ENCODE results near the gene POLR3K. TPM values are rescaled to one million over a fixed set of nuclear protein-coding genes. Genes with fewer than 3 reads are reported as not detected.
A peak's percentile ranks its signal among the peaks of the same experiment; 100 is the strongest.

POLR3K gene
- total RNA-seq, 4 donors from 2014 or later: 2.0 to 2.8 (median 2.7) TPM

DNA sequence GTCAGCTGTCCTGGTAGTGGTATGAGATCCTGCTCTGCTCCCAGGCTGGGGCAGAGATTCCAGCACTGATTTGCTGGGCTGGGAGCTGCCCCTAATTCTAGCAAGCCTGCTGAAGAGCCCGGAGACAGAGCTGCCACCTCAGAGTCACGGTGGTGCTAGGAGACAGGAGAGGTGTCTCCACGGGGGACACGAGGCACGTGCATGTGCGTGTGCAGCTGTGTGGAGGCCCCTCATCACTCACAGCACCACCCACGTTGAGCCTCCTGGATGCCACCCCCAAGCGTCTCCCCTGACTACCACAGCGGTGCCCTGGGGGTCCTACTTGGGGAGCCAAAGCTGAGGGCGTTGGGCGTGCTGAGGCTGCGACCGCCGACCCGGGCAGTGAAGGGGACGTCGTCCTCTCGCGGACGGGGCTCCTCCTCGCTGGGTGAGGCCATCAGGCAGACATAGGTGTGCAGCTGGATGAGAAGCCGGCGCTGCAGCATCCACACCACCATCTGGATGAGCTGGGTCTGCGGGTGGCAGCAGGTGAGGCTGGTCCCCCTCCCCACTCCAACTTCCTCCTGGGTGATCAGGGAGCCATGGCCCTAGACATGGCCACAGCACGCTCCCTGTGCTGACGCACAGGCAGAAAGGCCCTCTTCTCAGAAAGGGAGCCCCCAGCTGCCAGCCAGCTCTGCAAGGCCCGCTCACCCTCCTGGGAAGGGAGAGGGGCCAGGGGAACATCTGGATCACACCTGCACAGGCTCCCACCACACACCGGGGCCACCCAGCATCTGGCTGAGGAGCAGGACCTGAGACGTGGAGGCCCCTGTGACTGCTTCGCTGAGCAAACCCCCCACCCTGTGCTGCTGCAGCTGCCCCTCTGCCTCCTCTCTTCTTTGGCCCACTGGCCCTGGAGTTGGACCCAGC is 36.2 kb upstream of the POLR3K start:
- 89% methylated on average over 17 of the region's 30 CpGs for whole genome bisulfite sequencing
- Histone ChIP-seq H3K36me3 (peaks cover 70% of the 10 kb centered on the region), H3K9me3 (no peaks in the 10 kb centered on the region), H3K27me3 (no peaks in the 10 kb centered on the region), H3K4me1 (peaks cover 24% of the 10 kb centered on the region), H3K4me3 (no peak overlapping the region), H3K27ac (no peak overlapping the region)
- TF ChIP-seq EP300 (IDR thresholded peaks at IDR 0.05) (no peak), POLR2A (IDR thresholded peaks at IDR 0.05) (no peak), POLR2AphosphoS5 (IDR thresholded peaks at IDR 0.05) (no peak)
- TF ChIP-seq, protein P1, sequence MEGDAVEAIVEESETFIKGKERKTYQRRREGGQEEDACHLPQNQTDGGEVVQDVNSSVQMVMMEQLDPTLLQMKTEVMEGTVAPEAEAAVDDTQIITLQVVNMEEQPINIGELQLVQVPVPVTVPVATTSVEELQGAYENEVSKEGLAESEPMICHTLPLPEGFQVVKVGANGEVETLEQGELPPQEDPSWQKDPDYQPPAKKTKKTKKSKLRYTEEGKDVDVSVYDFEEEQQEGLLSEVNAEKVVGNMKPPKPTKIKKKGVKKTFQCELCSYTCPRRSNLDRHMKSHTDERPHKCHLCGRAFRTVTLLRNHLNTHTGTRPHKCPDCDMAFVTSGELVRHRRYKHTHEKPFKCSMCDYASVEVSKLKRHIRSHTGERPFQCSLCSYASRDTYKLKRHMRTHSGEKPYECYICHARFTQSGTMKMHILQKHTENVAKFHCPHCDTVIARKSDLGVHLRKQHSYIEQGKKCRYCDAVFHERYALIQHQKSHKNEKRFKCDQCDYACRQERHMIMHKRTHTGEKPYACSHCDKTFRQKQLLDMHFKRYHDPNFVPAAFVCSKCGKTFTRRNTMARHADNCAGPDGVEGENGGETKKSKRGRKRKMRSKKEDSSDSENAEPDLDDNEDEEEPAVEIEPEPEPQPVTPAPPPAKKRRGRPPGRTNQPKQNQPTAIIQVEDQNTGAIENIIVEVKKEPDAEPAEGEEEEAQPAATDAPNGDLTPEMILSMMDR (IDR thresholded peaks at IDR 0.05): no peak
- DNase-seq (ENCODE audit: low spot score in 2 of 2): peak in 1 of 2 donors; percentile 58

DNA sequence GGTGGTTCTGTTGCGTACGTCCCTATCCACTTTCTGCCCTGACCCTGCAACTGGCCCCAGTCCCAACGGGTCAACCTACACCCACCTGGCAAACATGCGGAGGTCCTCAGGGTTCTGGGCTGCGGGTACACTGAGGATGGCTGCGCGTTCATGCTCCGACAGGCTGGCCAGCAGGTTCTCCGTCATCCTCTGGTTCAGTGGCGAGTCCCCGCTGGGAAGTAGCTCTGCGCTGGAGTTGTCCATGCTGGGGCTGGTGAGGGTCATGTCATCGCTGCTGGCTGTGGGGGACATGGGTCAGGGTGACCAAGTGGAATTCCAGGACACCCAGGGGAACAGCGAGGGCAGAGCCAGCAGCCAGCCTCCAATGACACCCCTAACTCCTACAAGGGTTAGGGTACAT is 35.2 kb upstream of the POLR3K start:
- no peaks in the 10 kb centered on the region for H3K27me3 ChIP-seq
- peaks cover 75% of the 10 kb centered on the region for H3K36me3 ChIP-seq
- H3K9me3 ChIP-seq: no peaks in the 10 kb centered on the region
- H3K4me3 ChIP-seq: no peak overlapping the region
- no CpG with 5 or more reads among the region's 14 CpGs for WGBS
- no peak overlapping the region for H3K27ac ChIP-seq
- DNase-seq (ENCODE audit: low spot score in 2 of 2): no peak
- peaks cover 33% of the 10 kb centered on the region for H3K4me1 ChIP-seq
- no peak for TF ChIP-seq EP300 (IDR thresholded peaks at IDR 0.05)

DNA sequence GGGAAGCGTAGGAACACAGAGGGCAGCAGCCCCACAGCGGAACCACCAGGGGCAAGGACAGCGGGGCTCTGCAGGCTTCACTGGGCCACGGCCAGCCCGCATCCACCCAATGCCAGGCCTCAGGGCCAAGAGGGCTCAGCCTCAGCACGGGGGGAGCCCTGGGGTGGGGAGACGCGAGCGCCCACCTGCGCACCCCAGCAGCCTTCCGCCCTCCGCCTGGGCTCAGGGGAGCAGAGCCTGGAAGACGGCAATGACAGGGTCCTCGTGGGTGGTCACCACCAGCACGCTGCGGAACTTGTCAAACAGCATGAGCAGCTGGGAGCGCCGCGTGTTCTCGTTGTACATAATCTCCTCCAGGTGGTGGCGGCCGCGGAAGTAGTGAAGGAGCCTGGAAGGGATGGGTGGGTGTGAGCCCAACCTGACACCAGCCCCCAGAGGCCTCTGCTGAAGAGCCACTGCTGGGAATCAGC is 33.1 kb upstream of the POLR3K start:
- Histone ChIP-seq H3K36me3 (peaks cover 74% of the 10 kb centered on the region), H3K27me3 (no peaks in the 10 kb centered on the region), H3K4me1 (peaks cover 28% of the 10 kb centered on the region), H3K9me3 (no peaks in the 10 kb centered on the region), H3K27ac (no peak overlapping the region), H3K4me3 (no peak overlapping the region)
- WGBS: 95% methylated on average over 15 of the region's 23 CpGs
- no peak for DNase-seq (ENCODE audit: low spot score in 2 of 2)
- no peak for TF ChIP-seq POLR2AphosphoS5 (IDR thresholded peaks at IDR 0.05)
- TF ChIP-seq, protein P1 (IDR thresholded peaks at IDR 0.05): no peak
- no peak for TF ChIP-seq EP300 (IDR thresholded peaks at IDR 0.05)
- TF ChIP-seq POLR2A (IDR thresholded peaks at IDR 0.05): no peak

DNA sequence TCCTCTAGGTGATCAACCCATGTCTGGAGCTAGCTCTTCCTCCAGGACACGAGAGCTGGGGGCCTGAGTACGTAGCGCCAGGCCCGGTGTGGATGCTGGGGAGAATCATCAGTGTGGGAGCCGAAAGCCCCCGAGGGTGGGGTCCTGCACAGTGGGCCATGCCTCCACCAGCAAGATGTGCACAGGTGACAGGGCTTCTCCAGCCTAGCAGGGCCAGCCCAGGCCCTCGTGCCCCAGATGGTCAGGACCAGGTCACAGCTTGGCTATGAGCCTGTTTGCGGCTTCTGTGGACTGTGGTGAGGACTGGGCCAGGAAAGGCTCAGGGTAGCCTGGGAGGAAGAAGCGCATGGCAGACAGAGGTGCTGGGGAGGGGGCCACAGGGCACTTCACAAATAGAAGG is 32.5 kb upstream of the POLR3K start:
- H3K4me3 ChIP-seq: no peak overlapping the region
- peaks cover 78% of the 10 kb centered on the region for H3K36me3 ChIP-seq
- DNase-seq (ENCODE audit: low spot score in 2 of 2): no peak
- WGBS: 82% methylated on average over 9 of the region's 9 CpGs
- H3K27me3 ChIP-seq: no peaks in the 10 kb centered on the region
- no peak overlapping the region for H3K27ac ChIP-seq
- peaks cover 25% of the 10 kb centered on the region for H3K4me1 ChIP-seq
- TF ChIP-seq EP300 (IDR thresholded peaks at IDR 0.05) (no peak), POLR2AphosphoS5 (IDR thresholded peaks at IDR 0.05) (no peak), POLR2A (IDR thresholded peaks at IDR 0.05) (no peak)
- TF ChIP-seq, protein P1 (IDR thresholded peaks at IDR 0.05): no peak
- no peaks in the 10 kb centered on the region for H3K9me3 ChIP-seq

DNA sequence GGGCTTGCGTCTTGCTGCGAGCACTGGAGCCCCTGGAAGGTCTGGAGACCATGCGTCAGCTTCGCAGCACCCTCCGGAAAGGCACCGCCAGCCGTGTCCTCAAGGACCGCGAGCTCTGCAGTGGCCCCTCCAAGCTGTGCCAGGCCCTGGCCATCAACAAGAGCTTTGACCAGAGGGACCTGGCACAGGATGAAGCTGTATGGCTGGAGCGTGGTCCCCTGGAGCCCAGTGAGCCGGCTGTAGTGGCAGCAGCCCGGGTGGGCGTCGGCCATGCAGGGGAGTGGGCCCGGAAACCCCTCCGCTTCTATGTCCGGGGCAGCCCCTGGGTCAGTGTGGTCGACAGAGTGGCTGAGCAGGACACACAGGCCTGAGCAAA is 32.0 kb upstream of the POLR3K start:
- Histone ChIP-seq H3K36me3 (peaks cover 81% of the 10 kb centered on the region), H3K4me1 (peaks cover 25% of the 10 kb centered on the region), H3K27ac (no peak overlapping the region), H3K27me3 (no peaks in the 10 kb centered on the region), H3K4me3 (no peak overlapping the region), H3K9me3 (no peaks in the 10 kb centered on the region)
- TF ChIP-seq, protein P1 (IDR thresholded peaks at IDR 0.05): no peak
- no peak for TF ChIP-seq POLR2A (IDR thresholded peaks at IDR 0.05)
- no peak for TF ChIP-seq POLR2AphosphoS5 (IDR thresholded peaks at IDR 0.05)
- no peak for TF ChIP-seq EP300 (IDR thresholded peaks at IDR 0.05)
- 71% methylated on average over 4 of the region's 18 CpGs for WGBS
- no peak for DNase-seq (ENCODE audit: low spot score in 2 of 2)

All from suprapubic skin (tissue), 4 donors.